WTC11 (cell line): ENCODE data around the gene RBM19.

Source experiments
- CTCF ChIP-seq: fragments of 200-600 bp; IDR thresholded peaks from 2 replicates; pipeline ENCODE4 v1.8.0; 2022; ENCODE audit warnings: antibody characterized with exemption
- ESRRA ChIP-seq: sonication (generic); formaldehyde crosslinking; IDR thresholded peaks from 2 replicates; pipeline ENCODE4 v1.8.1; 2022; ENCODE audit warnings: mild to moderate bottlenecking, missing genetic modification reagents, borderline replicate concordance
- TCF7 ChIP-seq: sonication (generic); formaldehyde crosslinking; IDR thresholded peaks from 2 replicates; pipeline ENCODE4 v1.8.0; 2022; ENCODE audit warnings: mild to moderate bottlenecking, low read depth, missing genetic modification reagents, moderate library complexity
- TF ChIP-seq, protein P1 (sequence below): sonication (generic); formaldehyde crosslinking; IDR thresholded peaks from 2 replicates; pipeline ENCODE4 v1.8.0; 2022; ENCODE audit warnings: mild to moderate bottlenecking, missing genetic modification reagents
- TF ChIP-seq, protein P2 (sequence below): sonication (generic); formaldehyde crosslinking; IDR thresholded peaks from 2 replicates; pipeline ENCODE4 v1.8.1; 2023; ENCODE audit warnings: mild to moderate bottlenecking, missing genetic modification reagents

GRCh38 chr12:113880326-113880725, 85.8 kb downstream of the RBM19 start:
- no peak for TF ChIP-seq TCF7 (CRISPR knock-in tag)
- TF ChIP-seq CTCF: no peak
- TF ChIP-seq, protein P1, sequence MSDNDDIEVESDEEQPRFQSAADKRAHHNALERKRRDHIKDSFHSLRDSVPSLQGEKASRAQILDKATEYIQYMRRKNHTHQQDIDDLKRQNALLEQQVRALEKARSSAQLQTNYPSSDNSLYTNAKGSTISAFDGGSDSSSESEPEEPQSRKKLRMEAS (CRISPR knock-in tag): no peak
- TF ChIP-seq, protein P2, sequence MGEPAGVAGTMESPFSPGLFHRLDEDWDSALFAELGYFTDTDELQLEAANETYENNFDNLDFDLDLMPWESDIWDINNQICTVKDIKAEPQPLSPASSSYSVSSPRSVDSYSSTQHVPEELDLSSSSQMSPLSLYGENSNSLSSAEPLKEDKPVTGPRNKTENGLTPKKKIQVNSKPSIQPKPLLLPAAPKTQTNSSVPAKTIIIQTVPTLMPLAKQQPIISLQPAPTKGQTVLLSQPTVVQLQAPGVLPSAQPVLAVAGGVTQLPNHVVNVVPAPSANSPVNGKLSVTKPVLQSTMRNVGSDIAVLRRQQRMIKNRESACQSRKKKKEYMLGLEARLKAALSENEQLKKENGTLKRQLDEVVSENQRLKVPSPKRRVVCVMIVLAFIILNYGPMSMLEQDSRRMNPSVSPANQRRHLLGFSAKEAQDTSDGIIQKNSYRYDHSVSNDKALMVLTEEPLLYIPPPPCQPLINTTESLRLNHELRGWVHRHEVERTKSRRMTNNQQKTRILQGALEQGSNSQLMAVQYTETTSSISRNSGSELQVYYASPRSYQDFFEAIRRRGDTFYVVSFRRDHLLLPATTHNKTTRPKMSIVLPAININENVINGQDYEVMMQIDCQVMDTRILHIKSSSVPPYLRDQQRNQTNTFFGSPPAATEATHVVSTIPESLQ (CRISPR knock-in tag): no peak
- TF ChIP-seq ESRRA: no peak
